HepG2 (cell line): ENCODE measurements around the gene EFCAB8. TPM values are rescaled to one million over a fixed set of nuclear protein-coding genes. Genes with fewer than 3 reads are reported as not detected.
A peak's percentile ranks its signal among the peaks of the same experiment; 100 is the strongest.

ENCODE experiments used
- ATAC-seq: fragments of 200-7000 bp; cut with Tn5 transposase; 3 replicates; pipeline ENCODE4 v1.9.1; 2020; ENCODE audit warnings: mild to moderate bottlenecking, moderate library complexity
- BruUV-seq: library from RNA; stranded (reverse); fragments of 400-500 nt; replicated peaks from 2 replicates; lab custom pipeline; 2021; lab: Mats Ljungman, UMichigan
- CTCF ChIA-PET: fragments of 300-600 bp; formaldehyde crosslinking; extraction: SDS; loops from one replicate; lab custom pipeline; 2021; ENCODE audit warnings: low total read pairs, inconsistent platforms, low intra/inter-chr PET ratio; lab: Yijun Ruan, JAX
- POLR2A ChIA-PET: fragments of 350-600 bp; sonication (Branson Sonifier 250); formaldehyde crosslinking; loops from one replicate; lab custom pipeline; 2020; ENCODE audit warnings: antibody characterized with exemption, inconsistent platforms; lab: Yijun Ruan, JAX
- DNase-seq: peaks from one replicate; pipeline ENCODE4 v3.0.0-alpha.2; 2015; ENCODE audit warnings: low spot score
- FAIRE-seq: peaks from 3 replicates; lab custom pipeline; 2011; peaks lifted over from hg19 to GRCh38; lab: Jason Lieb, UNC
- H2AFZ ChIP-seq: one replicate; pipeline ENCODE4 v1.6.1; 2011; ENCODE audit warnings: low read length, inconsistent platforms
- H3K27ac ChIP-seq: fragments of 300-600 bp; 3 replicates; pipeline ENCODE4 v1.8.0; 2011; ENCODE audit warnings: mixed run types, mild to moderate bottlenecking, mixed read lengths, low read length, inconsistent platforms; ENCODE audit not compliant: insufficient read depth; ENCODE audit errors: extremely low read length
- H3K27me3 ChIP-seq, 2 experiments: fragments of 200-600 bp in 1 of 2; 2 replicates in 1 of 2; 3 replicates in 1 of 2; pipeline versions ENCODE4 v1.6.0 to v1.8.0; 2011; ENCODE audit warnings: low read length in 2 of 2, mild to moderate bottlenecking in 2 of 2, moderate library complexity in 2 of 2, inconsistent platforms in 1 of 2; ENCODE audit not compliant: insufficient read depth in 2 of 2, control insufficient read depth in 1 of 2
- H3K36me3 ChIP-seq, 2 experiments: fragments of 200-600 bp in 1 of 2; replicated peaks in 1 of 2; 2 replicates in 1 of 2; 3 replicates in 1 of 2; pipeline versions ENCODE4 v1.5.1 to v1.8.0; 2011; ENCODE audit warnings: low read length in 2 of 2, inconsistent platforms in 1 of 2; ENCODE audit not compliant: insufficient read depth in 2 of 2, control insufficient read depth in 1 of 2
- H3K4me1 ChIP-seq: 2 replicates; pipeline ENCODE4 v1.5.1; 2012; ENCODE audit warnings: low read length, inconsistent platforms; ENCODE audit not compliant: insufficient read depth
- H3K4me2 ChIP-seq: 2 replicates; pipeline ENCODE4 v1.6.0; 2011; ENCODE audit warnings: low read depth, low read length, inconsistent platforms
- H3K4me3 ChIP-seq, 3 experiments: fragments of 200-600 bp in 1 of 3; sonication (generic), shearing (Covaris generic) in 1 of 3; replicated peaks in 1 of 3; 2 replicates each; pipeline ENCODE4 v1.5.1; 2011 to 2016; ENCODE audit warnings: low read length in 3 of 3, inconsistent platforms in 2 of 3, low read depth in 2 of 3, mild to moderate bottlenecking in 2 of 3, control low read depth in 1 of 3, mixed read lengths in 1 of 3; ENCODE audit not compliant: insufficient read depth in 1 of 3
- H3K79me2 ChIP-seq: one replicate; pipeline ENCODE4 v1.6.1; 2011; ENCODE audit warnings: low read length, inconsistent platforms; ENCODE audit not compliant: insufficient read depth
- H3K9ac ChIP-seq: 2 replicates; pipeline ENCODE4 v1.6.0; 2011; ENCODE audit warnings: mild to moderate bottlenecking, low read depth, low read length, inconsistent platforms; ENCODE audit not compliant: insufficient read depth
- H3K9me3 ChIP-seq: 2 replicates; pipeline ENCODE4 v1.5.1; 2012; ENCODE audit warnings: mild to moderate bottlenecking, low read length
- H4K20me1 ChIP-seq: 2 replicates; pipeline ENCODE4 v1.6.0; 2011; ENCODE audit warnings: inconsistent platforms, mild to moderate bottlenecking, low read length, moderate library complexity; ENCODE audit not compliant: insufficient read depth
- BHLHE40 ChIP-seq: IDR thresholded peaks from 2 replicates; pipeline ENCODE4 v1.6.1; 2011; ENCODE audit warnings: low read length, improper control_type of control experiment
- CREBL2 ChIP-seq: sonication (generic); formaldehyde crosslinking; IDR thresholded peaks from 2 replicates; pipeline ENCODE4 v1.8.1; 2023; ENCODE audit warnings: missing genetic modification reagents, mild to moderate bottlenecking, borderline replicate concordance
- E2F5 ChIP-seq: sonication (generic); formaldehyde crosslinking; conservative IDR thresholded peaks from 2 replicates; pipeline ENCODE4 v1.4.0; 2020; ENCODE audit warnings: missing genetic modification reagents
- GTF2F1 ChIP-seq: fragments of 150-350 bp; IDR thresholded peaks from 2 replicates; pipeline ENCODE4 v1.6.1; 2014; ENCODE audit warnings: low read length
- MAFF ChIP-seq: IDR thresholded peaks from 2 replicates; pipeline ENCODE4 v1.6.1; 2011; ENCODE audit warnings: low read depth, low read length, improper control_type of control experiment
- MAFK ChIP-seq, 2 experiments: IDR thresholded peaks in 1 of 2; conservative IDR thresholded peaks in 1 of 2; 2 replicates each; pipeline ENCODE4 v1.6.1; 2011; ENCODE audit warnings: improper control_type of control experiment in 2 of 2, low read length in 2 of 2
- MED8 ChIP-seq: sonication (generic); formaldehyde crosslinking; IDR thresholded peaks from 2 replicates; pipeline ENCODE4 v1.8.1; 2023; ENCODE audit warnings: mild to moderate bottlenecking, missing genetic modification reagents; ENCODE audit not compliant: insufficient replicate concordance
- PHF5A ChIP-seq: IDR thresholded peaks from one replicate; pipeline ENCODE4 v1.6.1; 2018; ENCODE audit warnings: low read depth, missing genetic modification reagents; ENCODE audit not compliant: unreplicated experiment
- RARA ChIP-seq: IDR thresholded peaks from 2 replicates; pipeline ENCODE4 v1.6.1; 2016; ENCODE audit warnings: missing genetic modification reagents, missing compliant biosample characterization
- SKI ChIP-seq: fragments of 450-650 bp; IDR thresholded peaks from one replicate; pipeline ENCODE4 v1.6.1; 2018; ENCODE audit warnings: mild to moderate bottlenecking; ENCODE audit not compliant: partially characterized antibody
- ZFYVE20 ChIP-seq: sonication (generic); formaldehyde crosslinking; IDR thresholded peaks from 2 replicates; pipeline ENCODE4 v1.8.0; 2023; ENCODE audit warnings: low read depth, mild to moderate bottlenecking, moderate library complexity, missing genetic modification reagents, borderline replicate concordance
- ZNF260 ChIP-seq: sonication (generic); formaldehyde crosslinking; IDR thresholded peaks from 2 replicates; pipeline ENCODE4 v1.4.0; 2020; ENCODE audit warnings: missing genetic modification reagents, low read depth, mild to moderate bottlenecking, borderline replicate concordance
- ZNF275 ChIP-seq: sonication (generic); formaldehyde crosslinking; IDR thresholded peaks from 2 replicates; pipeline ENCODE4 v1.8.0; 2022; ENCODE audit warnings: missing genetic modification reagents, mild to moderate bottlenecking, inconsistent platforms, borderline replicate concordance
- ZNF432 ChIP-seq: sonication (generic); formaldehyde crosslinking; IDR thresholded peaks from 2 replicates; pipeline ENCODE4 v1.5.0; 2020; ENCODE audit warnings: missing genetic modification reagents, mild to moderate bottlenecking, borderline replicate concordance
- ZNF570 ChIP-seq: sonication (generic); formaldehyde crosslinking; IDR thresholded peaks from 2 replicates; pipeline ENCODE4 v1.4.0; 2020; ENCODE audit warnings: mild to moderate bottlenecking, missing genetic modification reagents, borderline replicate concordance
- ZNF766 ChIP-seq: sonication (generic); formaldehyde crosslinking; IDR thresholded peaks from 2 replicates; pipeline ENCODE4 v1.5.0; 2020; ENCODE audit warnings: missing genetic modification reagents, borderline replicate concordance
- WGBS: methylation state at CpG from one replicate; pipeline ENCODE4 v1.1.6; 2017; ENCODE audit warnings: low lambda C conversion rate; 5-methylcytosine and 5-hydroxymethylcytosine counted together
- in situ Hi-C: cut with HindIII; loops from 2 replicates; pipeline ENCODE4 v1.10.0; 2017; ENCODE audit warnings: low pct_unique_long_range_greater_than_20kb; ENCODE audit not compliant: extremely low pct_ligation_motif_present
- intact Hi-C: fragments of 100-400 bp; cut with micrococcal nuclease; formaldehyde crosslinking; loops from one replicate; pipeline ENCODE4 v1.10.0; 2022; ENCODE audit not compliant: unreplicated experiment
- polyA plus RNA-seq, 8 experiments: library from polyadenylated mRNA; depleted of rRNA in 3 of 8; stranded (reverse) in 7 of 8; unstranded in 1 of 8; fragments of >200 nt; fragmentation: Illumina TruSeq in 4 of 8; extraction: Trizol in 4 of 8; gene quantifications; 2 replicates each; pipeline versions ENCODE4 v1.2.1 to v1.2.3, GENCODE V29; 2011 to 2016; ENCODE audit warnings: low read depth in 4 of 8, missing spikeins in 1 of 8, mixed read lengths in 1 of 8; ENCODE audit not compliant: insufficient read depth in 1 of 8
- total RNA-seq, 5 experiments: library from RNA; depleted of rRNA; stranded (reverse); fragments of >200 nt; fragmentation: Illumina TruSeq; extraction: Trizol; gene quantifications; 2 replicates each; pipeline ENCODE4 v1.2.3, GENCODE V29; 2016; ENCODE audit warnings: low read depth in 1 of 5

EFCAB8 gene
- total and polyA plus RNA-seq, 2 of the 13 experiments (the other 11 are each of a cell fraction or from before 2014, with no cell fraction given) = 0.15 to 0.22 TPM

GRCh38 chr20:32847964-32848363 lies 10.8 kb upstream of the EFCAB8 start (continued):
- TF ChIP-seq ZNF260 (CRISPR knock-in tag) = no peak
- no peak for TF ChIP-seq ZNF275 (CRISPR knock-in tag)
- no peak for TF ChIP-seq RARA
- TF ChIP-seq ZNF432 (CRISPR knock-in tag) = no peak
- TF ChIP-seq BHLHE40 = no peak
- TF ChIP-seq MED8 (CRISPR knock-in tag) = no peak
- no peak for TF ChIP-seq CREBL2 (CRISPR knock-in tag)
- no peak for TF ChIP-seq E2F5 (CRISPR knock-in tag)
- TF ChIP-seq GTF2F1 = no peak
- TF ChIP-seq SKI = no peak
- TF ChIP-seq ZNF766 (CRISPR knock-in tag) = no peak
- no peak for TF ChIP-seq PHF5A (CRISPR knock-in tag)

GRCh38 chr20:32848846-32849245 lies 9.9 kb upstream of the EFCAB8 start:
- H3K79me2 ChIP-seq = peaks cover 7% of the 10 kb centered on the region
- H3K9ac ChIP-seq = no peak overlapping the region
- POLR2A ChIA-PET = no interaction called here
- peaks cover 6% of the 10 kb centered on the region; the same call in 1 of the 2 replicates for H4K20me1 ChIP-seq
- 97% methylated on average over 6 of the region's 6 CpGs for WGBS
- H3K4me3 ChIP-seq = no peak overlapping the region
- CTCF ChIA-PET = no interaction called here
- no peak overlapping the region for H3K4me2 ChIP-seq
- in situ Hi-C loops = no loop called here
- no peaks in the 10 kb centered on the region for H3K4me1 ChIP-seq
- no peak for DNase-seq
- H3K36me3 ChIP-seq = peaks cover 38 to 67% of the 10 kb centered on the region in 2 experiments
- H3K27me3 ChIP-seq = no peaks in the 10 kb centered on the region
- H3K27ac ChIP-seq = no peak overlapping the region
- no peaks in the 10 kb centered on the region for H3K9me3 ChIP-seq
- no peak for ATAC-seq
- TF ChIP-seq MAFF (peak; percentile 35; the same call in 1 of the 2 replicates), ZNF570 (CRISPR knock-in tag) (no peak), MAFK (conservative IDR thresholded peaks at IDR 0.05 in 1 of 2, IDR thresholded peaks at IDR 0.05 in 1 of 2; ENCODE audit: low read length in 2 of 2) (peak; percentile 51; a peak in 3 of 4 replicates), ZFYVE20 (CRISPR knock-in tag) (no peak)
- no peak for FAIRE-seq
- BruUV-seq = no TSS peak
- no peak overlapping the region for H2AFZ ChIP-seq
- intact Hi-C loops = no loop called here
